Bronchial epithelial cell (primary cell): ENCODE results near the gene SF3B6. TPM values are rescaled to one million over a fixed set of nuclear protein-coding genes. Genes with fewer than 3 reads are reported as not detected.

Experiments used
- DNase-seq: peaks from one replicate; pipeline ENCODE4 v3.0.0-alpha.2; 2010; ENCODE audit warnings: low read depth
- FAIRE-seq: peaks from 2 replicates; lab custom pipeline; 2011; peaks lifted over from hg19 to GRCh38; lab: Jason Lieb, UNC
- H3K27me3 ChIP-seq: 2 replicates; pipeline ENCODE4 v1.5.1; 2011; ENCODE audit warnings: low read length; ENCODE audit not compliant: control insufficient read depth, insufficient read depth
- H3K36me3 ChIP-seq: 2 replicates; pipeline ENCODE4 v1.5.1; 2011; ENCODE audit warnings: low read length; ENCODE audit not compliant: control insufficient read depth, insufficient read depth
- H3K4me3 ChIP-seq: 2 replicates; pipeline ENCODE4 v1.5.1; 2011; ENCODE audit warnings: mild to moderate bottlenecking, low read depth, low read length, control low read depth
- CTCF ChIP-seq: IDR thresholded peaks from 2 replicates; pipeline ENCODE4 v1.5.1; 2011; ENCODE audit warnings: mild to moderate bottlenecking, moderate library complexity, low read length, control low read depth, inconsistent platforms; ENCODE audit not compliant: insufficient read depth, severe bottlenecking
- total RNA-seq: library from RNA; depleted of rRNA; stranded (reverse); fragments of >200 nt; gene quantifications from 2 replicates; pipeline ENCODE4 v1.2.1, GENCODE V29; 2014

SF3B6 gene
- total RNA-seq, 1 donor from 2014 or later = 202 TPM

GRCh38 chr2:24022324-24022974, 53.7 kb downstream of the SF3B6 start:
- Histone ChIP-seq H3K27me3 (no peaks in the 10 kb centered on the region), H3K36me3 (no peaks in the 10 kb centered on the region), H3K4me3 (no peak overlapping the region)
- FAIRE-seq (peak; percentile 18), DNase-seq (no peak)
- no peak for TF ChIP-seq CTCF

- peak; percentile 86 for DNase-seq
- Histone ChIP-seq H3K4me3 (no peak overlapping the region), H3K27me3 (no peaks in the 10 kb centered on the region), H3K36me3 (no peaks in the 10 kb centered on the region)
- peak; percentile 38 for TF ChIP-seq CTCF
- FAIRE-seq = peak; percentile 89
Measured at GRCh38 chr2:24021122-24021998, 54.8 kb downstream of the SF3B6 start.

- no peaks in the 10 kb centered on the region for H3K36me3 ChIP-seq
- DNase-seq (no peak), FAIRE-seq (no peak)
- no peaks in the 10 kb centered on the region for H3K27me3 ChIP-seq
- TF ChIP-seq CTCF = no peak
- no peak overlapping the region for H3K4me3 ChIP-seq
Measured at GRCh38 chr2:24020244-24020643, 55.9 kb downstream of the SF3B6 start.

- Histone ChIP-seq H3K4me3 (no peak overlapping the region), H3K27me3 (no peaks in the 10 kb centered on the region), H3K36me3 (no peaks in the 10 kb centered on the region)
- no peak for TF ChIP-seq CTCF
- DNase-seq = no peak
- FAIRE-seq = no peak
Measured at GRCh38 chr2:24019729-24020128, 56.4 kb downstream of the SF3B6 start.

- Histone ChIP-seq H3K27me3 (no peaks in the 10 kb centered on the region), H3K4me3 (no peak overlapping the region), H3K36me3 (no peaks in the 10 kb centered on the region)
- DNase-seq (no peak), FAIRE-seq (no peak)
- no peak for TF ChIP-seq CTCF
Measured at GRCh38 chr2:24018241-24018640, 57.9 kb downstream of the SF3B6 start.
